ENCODE data around the gene EIF3L. TPM values are rescaled to one million over a fixed set of nuclear protein-coding genes. Genes with fewer than 3 reads are reported as not detected.

EIF3L gene
- polyA plus RNA-seq, 3 donors, result 209 to 503 (median 246) TPM

DNA sequence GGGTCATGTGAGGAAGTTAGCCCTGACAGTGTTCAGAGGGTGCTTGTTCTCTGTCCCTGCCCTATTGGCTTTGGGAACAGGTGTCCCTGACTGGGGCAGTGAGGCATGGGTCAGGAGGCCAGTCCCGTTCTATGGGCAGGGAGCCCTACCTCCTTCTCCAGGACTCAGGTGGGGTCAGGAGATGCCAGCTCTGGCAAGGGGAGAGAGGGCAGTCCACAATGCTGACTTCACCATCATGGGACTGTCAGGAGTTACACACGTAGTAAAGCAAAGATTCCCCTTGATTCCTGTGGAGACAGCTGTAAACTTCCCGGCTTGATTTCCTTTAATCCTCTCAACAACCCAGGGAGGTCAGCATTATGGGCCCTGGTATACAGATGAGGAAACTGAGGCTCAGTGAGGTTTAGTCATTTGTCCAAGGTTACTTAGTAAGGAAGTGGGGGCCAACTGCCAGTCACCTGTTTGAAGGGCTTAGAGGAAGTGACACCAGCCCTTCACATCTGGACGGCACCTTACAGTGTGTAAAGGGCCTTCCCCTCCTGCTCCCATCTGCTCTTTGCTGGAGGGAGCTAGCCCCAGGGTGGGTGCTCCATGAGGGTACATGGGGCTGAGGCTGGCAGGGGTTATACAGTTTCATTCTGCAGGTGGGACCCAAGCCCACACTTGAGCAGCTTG lies 68.8 kb downstream of the EIF3L start:
- Histone ChIP-seq H3K27me3 (ENCODE audit: control insufficient read depth in 2 of 2, insufficient read depth in 2 of 2, low read length in 2 of 2) (no peaks in the 10 kb centered on the region), H3K4me2 (replicated peaks; ENCODE audit: extremely low read depth, low read length, poor library complexity, severe bottlenecking) (no peak overlapping the region), H3K4me1 (ENCODE audit: control insufficient read depth in 1 of 2, insufficient read depth in 2 of 2, low read length in 2 of 2) (peaks cover 7 to 9% of the 10 kb centered on the region in 2 donors), H3K4me3 (replicated peaks in 1 of 3; ENCODE audit: low read depth in 2 of 3, low read length in 3 of 3) (no peak overlapping the region), H4K20me1 (ENCODE audit: insufficient read depth, low read length) (no peaks in the 10 kb centered on the region), H2AFZ (ENCODE audit: insufficient read depth, low read depth, low read length, poor library complexity, severe bottlenecking) (no peak overlapping the region), H3K36me3 (replicated peaks in 1 of 2; ENCODE audit: control insufficient read depth in 1 of 2, insufficient read depth in 2 of 2, low read length in 2 of 2) (peaks cover 16 to 38% of the 10 kb centered on the region in 2 donors), H3K9me3 (replicated peaks in 1 of 2; ENCODE audit: control insufficient read depth in 1 of 2, insufficient read depth in 1 of 2, low read length in 2 of 2) (no peaks in the 10 kb centered on the region), H3K9ac (ENCODE audit: insufficient read depth, low read length, poor library complexity, severe bottlenecking) (no peak overlapping the region), H3K27ac (ENCODE audit: low read depth in 1 of 2, low read length in 2 of 2) (no peak overlapping the region), H3K79me2 (ENCODE audit: insufficient read depth, low read length) (no peaks in the 10 kb centered on the region)
- Mint-ChIP-seq H3K4me3 (no peak overlapping the region), H3K36me3 (peaks cover 31 to 44% of the 10 kb centered on the region in 2 donors), H3K9me3 (no peaks in the 10 kb centered on the region), H3K27ac (no peak overlapping the region), H3K4me1 (peaks cover 5% of the 10 kb centered on the region), H3K27me3 (ENCODE audit: low read depth in 3 of 3) (peaks cover 0 to 3% (median 3%) of the 10 kb centered on the region in 3 donors)
- DNase-seq, result no peak
- intact Hi-C loops (cut with micrococcal nuclease), result no loop called here
- TF ChIP-seq, protein P1, sequence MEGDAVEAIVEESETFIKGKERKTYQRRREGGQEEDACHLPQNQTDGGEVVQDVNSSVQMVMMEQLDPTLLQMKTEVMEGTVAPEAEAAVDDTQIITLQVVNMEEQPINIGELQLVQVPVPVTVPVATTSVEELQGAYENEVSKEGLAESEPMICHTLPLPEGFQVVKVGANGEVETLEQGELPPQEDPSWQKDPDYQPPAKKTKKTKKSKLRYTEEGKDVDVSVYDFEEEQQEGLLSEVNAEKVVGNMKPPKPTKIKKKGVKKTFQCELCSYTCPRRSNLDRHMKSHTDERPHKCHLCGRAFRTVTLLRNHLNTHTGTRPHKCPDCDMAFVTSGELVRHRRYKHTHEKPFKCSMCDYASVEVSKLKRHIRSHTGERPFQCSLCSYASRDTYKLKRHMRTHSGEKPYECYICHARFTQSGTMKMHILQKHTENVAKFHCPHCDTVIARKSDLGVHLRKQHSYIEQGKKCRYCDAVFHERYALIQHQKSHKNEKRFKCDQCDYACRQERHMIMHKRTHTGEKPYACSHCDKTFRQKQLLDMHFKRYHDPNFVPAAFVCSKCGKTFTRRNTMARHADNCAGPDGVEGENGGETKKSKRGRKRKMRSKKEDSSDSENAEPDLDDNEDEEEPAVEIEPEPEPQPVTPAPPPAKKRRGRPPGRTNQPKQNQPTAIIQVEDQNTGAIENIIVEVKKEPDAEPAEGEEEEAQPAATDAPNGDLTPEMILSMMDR (IDR thresholded peaks at IDR 0.05), result no peak
- WGBS (ENCODE audit: insufficient coverage), result no CpG with 5 or more reads among the region's 4 CpGs

DNA sequence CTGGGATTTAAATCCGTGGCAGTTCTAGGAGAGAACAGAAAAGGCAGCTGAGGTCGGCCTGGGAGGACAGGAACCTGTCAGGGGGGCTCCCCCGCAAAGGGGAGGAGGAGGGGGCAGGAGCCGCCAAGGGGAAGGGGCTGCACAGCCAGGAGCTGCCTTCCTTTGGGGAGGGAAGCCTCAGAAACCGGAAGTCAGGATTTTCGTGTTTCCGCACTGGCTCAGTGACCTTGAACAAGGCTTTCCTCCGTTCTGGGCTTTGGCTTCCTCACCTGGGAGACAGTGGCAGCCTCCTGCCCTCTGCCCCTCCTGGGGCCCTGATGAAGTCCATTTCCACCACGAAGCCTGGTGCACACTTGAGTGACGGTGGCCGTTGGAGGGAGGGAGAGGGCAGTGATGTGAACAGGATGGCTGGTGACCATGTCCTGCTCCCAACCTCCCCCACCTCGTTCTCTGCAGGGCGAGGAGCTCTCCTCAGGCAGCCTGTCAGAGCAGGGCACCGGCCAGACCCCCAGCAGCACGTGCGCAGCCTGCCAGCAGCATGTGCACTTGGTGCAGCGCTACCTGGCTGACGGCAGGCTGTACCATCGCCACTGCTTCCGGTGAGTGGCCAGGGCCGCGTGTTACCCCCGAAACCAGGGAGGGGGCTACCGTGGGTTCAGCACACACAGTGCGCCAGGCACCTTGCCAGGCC lies 69.5 kb downstream of the EIF3L start:
- Histone ChIP-seq H3K27me3 (ENCODE audit: control insufficient read depth in 2 of 2, insufficient read depth in 2 of 2, low read length in 2 of 2) (no peaks in the 10 kb centered on the region), H3K36me3 (replicated peaks in 1 of 2; ENCODE audit: control insufficient read depth in 1 of 2, insufficient read depth in 2 of 2, low read length in 2 of 2) (peaks cover 16 to 36% of the 10 kb centered on the region in 2 donors), H4K20me1 (ENCODE audit: insufficient read depth, low read length) (no peaks in the 10 kb centered on the region), H3K9me3 (replicated peaks in 1 of 2; ENCODE audit: control insufficient read depth in 1 of 2, insufficient read depth in 1 of 2, low read length in 2 of 2) (no peaks in the 10 kb centered on the region), H3K4me2 (replicated peaks; ENCODE audit: extremely low read depth, low read length, poor library complexity, severe bottlenecking) (no peak overlapping the region), H3K9ac (ENCODE audit: insufficient read depth, low read length, poor library complexity, severe bottlenecking) (no peak overlapping the region), H3K27ac (ENCODE audit: low read depth in 1 of 2, low read length in 2 of 2) (no peak overlapping the region), H2AFZ (ENCODE audit: insufficient read depth, low read depth, low read length, poor library complexity, severe bottlenecking) (no peak overlapping the region), H3K4me1 (ENCODE audit: control insufficient read depth in 1 of 2, insufficient read depth in 2 of 2, low read length in 2 of 2) (peaks cover 7 to 9% of the 10 kb centered on the region in 2 donors), H3K79me2 (ENCODE audit: insufficient read depth, low read length) (no peaks in the 10 kb centered on the region), H3K4me3 (replicated peaks in 1 of 3; ENCODE audit: low read depth in 2 of 3, low read length in 3 of 3) (no peak overlapping the region)
- peak overlapping the region in 1 of 7 donors; percentile 7 for H3K27ac Mint-ChIP-seq
- TF ChIP-seq, protein P1 (IDR thresholded peaks at IDR 0.05), result no peak
- H3K4me3 Mint-ChIP-seq, result no peak overlapping the region
- 92% methylated on average over 20 of the region's 25 CpGs for WGBS (ENCODE audit: insufficient coverage)
- H3K27me3 Mint-ChIP-seq (ENCODE audit: low read depth in 3 of 3), result peaks cover 0 to 3% (median 2%) of the 10 kb centered on the region in 3 donors
- DNase-seq, result no peak
- H3K9me3 Mint-ChIP-seq, result no peaks in the 10 kb centered on the region
- intact Hi-C loops (cut with micrococcal nuclease), result no loop called here
- H3K4me1 Mint-ChIP-seq, result peaks cover 5% of the 10 kb centered on the region
- H3K36me3 Mint-ChIP-seq, result peaks cover 30 to 42% of the 10 kb centered on the region in 2 donors
